CD8-positive, alpha-beta memory T cell (primary cell): ENCODE data around the gene SPSB3. TPM values are rescaled to one million over a fixed set of nuclear protein-coding genes. Genes with fewer than 3 reads are reported as not detected.
A peak's percentile ranks its signal among the peaks of the same experiment; 100 is the strongest.

Source experiments
- CTCF ChIA-PET: fragments of 350-600 bp; sonication (Branson Sonifier 250); formaldehyde crosslinking; loops from one replicate; lab custom pipeline; 2021; ENCODE audit warnings: antibody characterized with exemption; lab: Charles Lee
- POLR2A ChIA-PET: fragments of 350-600 bp; sonication (Branson Sonifier 250); formaldehyde crosslinking; loops from one replicate; lab custom pipeline; 2021; ENCODE audit warnings: antibody characterized with exemption; lab: Charles Lee
- DNase-seq, 5 donors: peaks; one replicate each; pipeline versions ENCODE4 v3.0.0 to v3.0.0-alpha.2; 2020 to 2022; ENCODE audit warnings: mixed read lengths in 1 of 5
- H3K27ac ChIP-seq: one replicate; pipeline ENCODE4 v1.7.0; 2013; ENCODE audit warnings: low read depth, mild to moderate bottlenecking, low read length, moderate library complexity
- H3K27me3 ChIP-seq: 2 replicates; pipeline ENCODE4 v1.7.0; 2013; ENCODE audit warnings: low read length, mild to moderate bottlenecking; ENCODE audit not compliant: insufficient read depth, poor library complexity, severe bottlenecking
- H3K36me3 ChIP-seq: 2 replicates; pipeline ENCODE4 v1.7.0; 2013; ENCODE audit warnings: mild to moderate bottlenecking, low read length, moderate library complexity; ENCODE audit not compliant: insufficient read depth
- H3K4me1 ChIP-seq: 2 replicates; pipeline ENCODE4 v1.7.0; 2013; ENCODE audit warnings: mild to moderate bottlenecking, low read length, moderate library complexity; ENCODE audit not compliant: insufficient read depth
- H3K4me3 ChIP-seq: 2 replicates; pipeline ENCODE4 v1.7.0; 2013; ENCODE audit warnings: mild to moderate bottlenecking, low read length
- H3K9me3 ChIP-seq: 2 replicates; pipeline ENCODE4 v1.7.0; 2013; ENCODE audit warnings: mild to moderate bottlenecking, low read length
- H3K27ac Mint-ChIP-seq, 8 donors: one replicate each; pipeline ENCODE4 v1.8.0; 2020 to 2021; ENCODE audit warnings: mixed read lengths in 8 of 8, mild to moderate bottlenecking in 6 of 8, inconsistent platforms in 3 of 8, moderate library complexity in 3 of 8
- H3K27me3 Mint-ChIP-seq, 2 donors: one replicate each; pipeline ENCODE4 v1.8.0; 2020 to 2021; ENCODE audit warnings: mixed read lengths in 2 of 2, mild to moderate bottlenecking in 1 of 2, moderate library complexity in 1 of 2
- H3K36me3 Mint-ChIP-seq, 3 donors: one replicate each; pipeline ENCODE4 v1.8.0; 2020 to 2021; ENCODE audit warnings: mixed read lengths in 3 of 3, inconsistent platforms in 1 of 3, mild to moderate bottlenecking in 1 of 3
- H3K4me1 Mint-ChIP-seq, 3 donors: one replicate each; pipeline ENCODE4 v1.8.0; 2020 to 2021; ENCODE audit warnings: mixed read lengths in 3 of 3, inconsistent platforms in 1 of 3, mild to moderate bottlenecking in 1 of 3
- H3K4me3 Mint-ChIP-seq, 7 donors: one replicate each; pipeline ENCODE4 v1.8.0; 2020 to 2021; ENCODE audit warnings: mixed read lengths in 7 of 7, mild to moderate bottlenecking in 6 of 7, moderate library complexity in 4 of 7, inconsistent platforms in 2 of 7
- H3K9me3 Mint-ChIP-seq, 5 donors: one replicate each; pipeline ENCODE4 v1.8.0; 2020 to 2022; ENCODE audit warnings: mixed read lengths in 5 of 5, mild to moderate bottlenecking in 3 of 5, moderate library complexity in 2 of 5, inconsistent platforms in 1 of 5
- polyA plus RNA-seq: library from polyadenylated mRNA; unstranded; fragments of 300-500 nt; fragmentation: Illumina TruSeq; gene quantifications from one replicate; pipeline ENCODE4 v1.2.3, GENCODE V29; 2021
- total RNA-seq, 2 experiments: library from RNA; stranded (reverse); gene quantifications; one replicate each; pipeline ENCODE4 v1.2.3, GENCODE V29; 2021

The SPSB3 gene
- total and polyA plus RNA-seq, 3 experiments from 2014 or later: 30.6 to 63.9 (median 31.5) TPM

DNA sequence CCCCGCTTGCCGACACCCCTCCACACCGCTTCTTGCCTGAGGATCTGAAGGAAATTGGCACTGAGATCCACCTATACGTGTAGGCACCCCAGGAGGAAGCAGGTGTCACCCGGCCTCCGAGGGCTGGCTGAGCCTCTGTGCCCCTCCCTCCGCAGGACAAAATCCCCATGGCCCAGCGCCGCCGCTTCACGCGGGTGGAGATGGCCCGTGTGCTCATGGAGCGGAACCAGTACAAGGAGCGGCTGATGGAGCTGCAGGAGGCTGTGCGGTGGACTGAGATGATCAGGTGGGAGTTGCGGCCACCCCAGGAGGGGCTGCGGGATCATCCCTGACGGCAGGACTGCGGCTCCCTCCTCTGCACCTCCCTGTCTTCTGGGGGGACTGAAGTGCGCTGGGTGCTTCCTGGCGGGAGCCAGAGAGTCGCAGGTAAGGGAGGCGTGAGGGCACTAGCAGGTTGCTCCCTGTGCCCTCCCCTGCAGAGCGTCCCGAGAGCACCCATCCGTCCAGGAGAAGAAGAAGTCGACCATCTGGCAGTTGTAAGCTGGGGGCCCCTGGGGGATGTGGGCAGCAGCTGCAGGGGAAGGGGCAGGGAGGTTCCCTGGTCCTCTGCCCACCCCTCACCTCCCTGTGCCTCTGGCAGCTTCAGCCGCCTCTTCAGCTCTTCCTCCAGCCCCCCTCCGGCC, 20.0 kb downstream of the SPSB3 start:
- Mint-ChIP-seq H3K4me3 (no peak overlapping the region), H3K36me3 (peaks cover 0 to 58% (median 0%) of the 10 kb centered on the region in 3 donors), H3K27ac (no peak overlapping the region), H3K27me3 (no peaks in the 10 kb centered on the region), H3K9me3 (no peaks in the 10 kb centered on the region), H3K4me1 (peaks cover 0 to 6% (median 3%) of the 10 kb centered on the region in 3 donors)
- CTCF ChIA-PET: no interaction called here
- POLR2A ChIA-PET: no interaction called here
- no peaks in the 10 kb centered on the region for H3K27me3 ChIP-seq
- peaks cover 7% of the 10 kb centered on the region for H3K36me3 ChIP-seq
- no peak for DNase-seq
- H3K27ac ChIP-seq: no peak overlapping the region
- no peaks in the 10 kb centered on the region for H3K9me3 ChIP-seq
- peaks cover 4% of the 10 kb centered on the region for H3K4me1 ChIP-seq
- H3K4me3 ChIP-seq: no peak overlapping the region

DNA sequence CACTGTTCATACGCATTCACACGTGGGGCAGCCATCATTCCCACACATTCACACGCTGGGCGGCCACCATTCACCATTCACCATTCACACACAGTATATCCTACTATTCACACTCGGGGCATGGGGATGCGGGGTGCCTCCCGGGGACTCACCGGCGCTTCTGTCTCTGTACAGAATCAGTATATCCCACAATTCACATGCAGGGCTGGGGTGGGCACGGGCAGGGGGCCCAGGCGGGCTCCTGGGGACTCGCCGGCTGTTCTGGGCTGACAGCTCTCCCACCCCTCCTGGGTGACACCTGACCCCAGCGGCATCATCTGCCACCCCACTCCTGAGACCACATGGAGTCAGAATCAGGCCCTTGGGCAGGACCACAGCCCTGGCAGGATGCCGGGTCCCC, 20.6 kb downstream of the SPSB3 start:
- no peaks in the 10 kb centered on the region for H3K9me3 ChIP-seq

DNA sequence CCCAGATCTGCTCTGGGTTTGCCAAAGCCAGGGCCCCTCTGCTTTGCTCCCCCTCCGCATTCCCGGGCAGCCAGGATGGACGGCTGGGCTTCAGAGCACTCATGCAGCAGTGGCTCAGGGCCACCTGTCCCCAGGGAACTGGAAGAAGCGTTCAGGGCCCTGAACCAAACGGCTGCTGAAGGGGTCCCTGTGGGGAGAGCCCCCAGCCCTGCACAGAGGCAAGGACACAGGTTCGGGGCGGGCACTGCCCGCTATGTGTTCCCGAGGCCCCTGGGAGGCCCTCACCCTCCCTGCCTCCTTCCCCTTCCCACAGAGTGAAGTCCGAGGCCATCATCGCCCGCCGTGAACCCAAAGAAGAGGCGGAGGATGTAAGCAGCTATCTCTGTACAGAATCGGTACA, 21.5 kb downstream of the SPSB3 start:
- H3K27ac ChIP-seq: no peak overlapping the region
- Mint-ChIP-seq H3K36me3 (peaks cover 0 to 54% (median 0%) of the 10 kb centered on the region in 3 donors), H3K4me3 (no peak overlapping the region), H3K27me3 (no peaks in the 10 kb centered on the region), H3K4me1 (peaks cover 8 to 14% (median 8%) of the 10 kb centered on the region in 3 donors), H3K9me3 (no peaks in the 10 kb centered on the region), H3K27ac (no peak overlapping the region)
- no peaks in the 10 kb centered on the region for H3K9me3 ChIP-seq
- no peak for DNase-seq
- no peak overlapping the region for H3K4me3 ChIP-seq
- peaks cover 10% of the 10 kb centered on the region for H3K4me1 ChIP-seq
- H3K36me3 ChIP-seq: peaks cover 5% of the 10 kb centered on the region
- no peaks in the 10 kb centered on the region for H3K27me3 ChIP-seq
- POLR2A ChIA-PET: no interaction called here
- CTCF ChIA-PET: no interaction called here

More for the DNA sequence above, 20.6 kb downstream of the SPSB3 start:
- Histone ChIP-seq H3K27me3 (no peaks in the 10 kb centered on the region), H3K27ac (no peak overlapping the region), H3K4me3 (no peak overlapping the region), H3K36me3 (peaks cover 7% of the 10 kb centered on the region), H3K4me1 (peaks cover 10% of the 10 kb centered on the region)
- Mint-ChIP-seq H3K36me3 (peaks cover 0 to 56% (median 0%) of the 10 kb centered on the region in 3 donors), H3K27ac (no peak overlapping the region), H3K4me3 (no peak overlapping the region), H3K27me3 (no peaks in the 10 kb centered on the region), H3K4me1 (peaks cover 5 to 12% (median 5%) of the 10 kb centered on the region in 3 donors), H3K9me3 (no peaks in the 10 kb centered on the region)
- POLR2A ChIA-PET: no interaction called here
- no peak for DNase-seq
- CTCF ChIA-PET: no interaction called here

DNA sequence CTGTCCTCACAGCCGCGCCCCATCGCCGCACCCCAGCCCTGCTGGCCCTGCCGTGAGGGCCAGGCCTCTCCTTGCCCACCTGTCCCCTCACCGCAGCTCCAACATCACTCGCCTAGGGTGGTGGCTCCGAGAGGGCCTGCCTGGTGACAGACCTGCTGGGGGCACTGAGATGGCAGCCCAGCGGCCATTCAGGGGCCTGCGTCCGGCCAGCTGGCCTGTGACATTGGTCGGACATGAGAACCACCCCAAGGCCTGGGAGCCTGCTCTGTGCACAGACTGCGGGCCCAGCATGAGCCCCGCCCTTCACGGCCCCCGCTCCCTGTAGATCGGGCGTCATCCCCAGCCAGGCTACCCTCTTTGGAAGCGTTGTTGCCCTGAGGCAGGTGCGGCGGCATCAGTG, 22.9 kb downstream of the SPSB3 start:
- H3K36me3 ChIP-seq: no peaks in the 10 kb centered on the region
- CTCF ChIA-PET: interaction anchor here (1.2 kb wide), 1 partner anchor 13 kb away, joined by 3 read pairs; the partner anchor contains the start of genes EME2 and MRPS34
- Mint-ChIP-seq H3K27me3 (no peaks in the 10 kb centered on the region), H3K4me3 (no peak overlapping the region), H3K36me3 (peaks cover 0 to 51% (median 0%) of the 10 kb centered on the region in 3 donors), H3K4me1 (peaks cover 8 to 14% (median 10%) of the 10 kb centered on the region in 3 donors), H3K27ac (no peak overlapping the region), H3K9me3 (no peaks in the 10 kb centered on the region)
- no peaks in the 10 kb centered on the region for H3K27me3 ChIP-seq
- POLR2A ChIA-PET: no interaction called here
- H3K9me3 ChIP-seq: no peaks in the 10 kb centered on the region
- H3K4me3 ChIP-seq: no peak overlapping the region
- DNase-seq: no peak
- H3K27ac ChIP-seq: no peak overlapping the region
- peaks cover 10% of the 10 kb centered on the region for H3K4me1 ChIP-seq

DNA sequence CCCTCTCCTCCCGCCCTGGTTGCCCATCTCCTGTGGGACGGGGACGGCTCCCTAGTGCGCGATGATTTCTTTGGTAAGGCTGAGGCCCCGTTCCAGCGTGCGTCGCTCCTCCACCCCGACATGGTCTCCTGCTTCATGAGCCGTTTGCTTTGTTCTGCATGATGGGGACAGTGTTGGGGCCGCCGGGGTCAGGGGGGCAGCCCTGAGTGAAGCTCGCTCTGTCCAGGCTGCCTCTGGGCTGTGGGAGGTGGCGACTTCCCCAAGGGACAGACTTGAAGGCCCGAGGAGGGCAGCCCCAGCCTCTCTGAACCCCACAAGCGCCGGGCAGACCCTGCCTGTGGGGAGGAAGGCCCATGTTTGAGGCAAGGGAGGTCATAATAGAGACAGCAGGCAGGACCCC, 23.4 kb downstream of the SPSB3 start:
- CTCF ChIA-PET: interaction anchor here (1.0 kb wide), 1 partner anchor 24 kb away, joined by 3 read pairs; the partner anchor contains the start of genes NUBP2 and SPSB3
- H3K9me3 ChIP-seq: no peaks in the 10 kb centered on the region
- H3K4me1 ChIP-seq: peaks cover 10% of the 10 kb centered on the region
- Mint-ChIP-seq H3K27ac (peak overlapping the region in 2 of 8 donors; percentile 47 to 61), H3K9me3 (no peaks in the 10 kb centered on the region), H3K36me3 (peaks cover 0 to 53% (median 0%) of the 10 kb centered on the region in 3 donors), H3K27me3 (no peaks in the 10 kb centered on the region), H3K4me1 (peaks cover 8 to 14% (median 10%) of the 10 kb centered on the region in 3 donors), H3K4me3 (no peak overlapping the region)
- H3K27me3 ChIP-seq: no peaks in the 10 kb centered on the region
- H3K4me3 ChIP-seq: no peak overlapping the region
- DNase-seq: no peak
- no peak overlapping the region for H3K27ac ChIP-seq
- POLR2A ChIA-PET: no interaction called here
- H3K36me3 ChIP-seq: no peaks in the 10 kb centered on the region

DNA sequence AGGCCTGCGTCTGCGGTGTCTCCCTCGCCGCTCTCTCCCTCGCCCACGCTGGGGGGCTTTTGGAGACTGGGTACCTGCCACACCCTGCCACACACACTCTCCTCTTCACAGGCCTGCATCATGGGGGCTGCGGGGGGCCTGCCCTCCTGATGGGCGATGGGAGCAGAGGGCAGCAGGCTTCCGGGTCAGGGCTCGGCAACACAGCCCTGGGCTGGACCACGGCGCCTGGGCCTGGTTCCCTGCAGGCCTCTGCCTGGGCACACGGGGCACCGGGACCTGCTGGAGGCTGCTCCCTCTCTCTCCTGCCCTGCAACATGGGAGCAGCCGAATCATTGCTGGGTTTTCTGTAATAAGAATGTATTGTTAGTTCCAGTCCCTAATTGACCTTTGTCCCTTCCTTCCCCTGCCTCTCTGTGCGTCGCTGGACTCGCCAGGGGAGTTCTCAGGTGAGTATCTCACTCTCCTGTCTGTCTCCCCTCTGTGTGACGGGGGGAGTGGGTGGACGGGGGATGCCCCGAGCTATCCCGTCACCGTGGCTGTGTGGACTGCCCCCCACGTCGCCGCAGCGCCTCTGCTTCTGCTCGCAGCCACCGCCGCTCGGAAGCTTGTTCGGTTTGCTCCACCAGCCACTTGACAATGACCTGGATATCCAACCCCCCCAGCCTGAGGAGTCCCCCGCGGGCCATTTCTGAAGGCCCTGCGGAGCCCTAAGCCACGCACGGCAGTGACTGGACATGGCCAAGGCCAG, 24.5 kb downstream of the SPSB3 start:
- Histone ChIP-seq H3K36me3 (no peaks in the 10 kb centered on the region), H3K9me3 (no peaks in the 10 kb centered on the region), H3K4me3 (no peak overlapping the region), H3K27ac (no peak overlapping the region), H3K4me1 (peaks cover 10% of the 10 kb centered on the region), H3K27me3 (no peaks in the 10 kb centered on the region)
- Mint-ChIP-seq H3K4me3 (peak overlapping the region in 1 of 7 donors; percentile 54), H3K27ac (peak overlapping the region in 3 of 8 donors; percentile 39 to 94 (median 87)), H3K36me3 (peaks cover 0 to 55% (median 0%) of the 10 kb centered on the region in 3 donors), H3K9me3 (no peaks in the 10 kb centered on the region), H3K27me3 (no peaks in the 10 kb centered on the region), H3K4me1 (peaks cover 8 to 14% (median 10%) of the 10 kb centered on the region in 3 donors)
- no peak for DNase-seq
- POLR2A ChIA-PET: interaction anchor here (0.6 kb wide), 1 partner anchor 1559 kb away, joined by 11 read pairs; no protein-coding TSS in a partner anchor
- CTCF ChIA-PET: interaction anchor here (1.0 kb wide), 1 partner anchor 25 kb away, joined by 3 read pairs; the partner anchor contains the start of genes NUBP2 and SPSB3

DNA sequence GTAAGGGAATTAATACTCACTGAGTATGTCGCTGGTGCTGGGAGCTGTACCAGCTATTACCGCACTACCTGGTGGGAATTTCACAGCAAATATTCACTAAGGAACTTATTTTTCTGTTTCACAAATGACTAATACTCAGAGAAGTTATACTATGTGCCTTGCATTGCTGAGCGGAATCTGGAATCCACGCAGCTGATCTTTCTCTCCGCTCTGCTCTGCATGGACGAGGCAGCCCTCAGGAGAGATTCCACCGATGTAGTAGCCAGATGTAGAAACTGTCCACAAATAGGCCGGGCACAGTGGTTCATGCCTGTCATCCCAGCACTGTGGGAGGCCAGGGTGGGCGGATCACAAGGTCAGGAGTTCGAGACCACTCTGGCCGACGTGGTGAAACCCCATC, 28.2 kb downstream of the SPSB3 start:
- H3K36me3 Mint-ChIP-seq: peaks cover 0 to 58% (median 0%) of the 10 kb centered on the region in 3 donors
- peaks cover 11% of the 10 kb centered on the region for H3K36me3 ChIP-seq
- ChIA-PET CTCF (no interaction called here), POLR2A (interaction anchor here (0.7 kb wide), 1 partner anchor 309 kb away, joined by 3 read pairs; no protein-coding TSS in a partner anchor)
- peaks cover 8 to 14% (median 10%) of the 10 kb centered on the region in 3 donors for H3K4me1 Mint-ChIP-seq
- no peak overlapping the region for H3K4me3 Mint-ChIP-seq
- no peaks in the 10 kb centered on the region for H3K27me3 ChIP-seq
- H3K4me3 ChIP-seq: no peak overlapping the region
- H3K9me3 Mint-ChIP-seq: no peaks in the 10 kb centered on the region
- no peak overlapping the region for H3K27ac Mint-ChIP-seq
- no peak for DNase-seq
- H3K27ac ChIP-seq: no peak overlapping the region
- peaks cover 10% of the 10 kb centered on the region for H3K4me1 ChIP-seq
- no peaks in the 10 kb centered on the region for H3K27me3 Mint-ChIP-seq
- H3K9me3 ChIP-seq: no peaks in the 10 kb centered on the region
